HG03520 (cell line): ENCODE measurements around the gene LONP1.
"Not testable (repeated sequence)": the region's sequence is repeated elsewhere in the genome, so short reads cannot be mapped to it uniquely, and the experiment has no call there.

Experiments used
- ATAC-seq: cut with Tn5 transposase; IDR thresholded peaks from one replicate; pipeline ENCODE4 v1.9.1; 2021; ENCODE audit warnings: mild to moderate bottlenecking, moderate library complexity; ENCODE audit not compliant: unreplicated experiment

The LONP1 gene

GRCh38 chr19:5719961-5720790 lies at the start of gene LONP1, which contains the start of gene CATSPERD:
LONP1 (minus strand) TSS chr19:5720146; CDS start chr19:5720132, 14 bp downstream.
CATSPERD (plus strand) TSS chr19:5720637; CDS start chr19:5720738, 101 bp downstream.
- peak; percentile 84 for ATAC-seq

GRCh38 chr19:5767949-5768348 lies 48.0 kb upstream of the LONP1 start:
- ATAC-seq, result no peak

GRCh38 chr19:5765220-5765619 lies 45.3 kb upstream of the LONP1 start:
- ATAC-seq, result no peak

- no peak for ATAC-seq
These were observed 42.8 kb upstream of the LONP1 start for GRCh38 chr19:5762608-5763217.

GRCh38 chr19:5753743-5754142 lies 33.8 kb upstream of the LONP1 start:
- ATAC-seq, result no peak

- no peak for ATAC-seq
These were observed 31.8 kb upstream of the LONP1 start for GRCh38 chr19:5751709-5752108.

- no peak for ATAC-seq
These were observed 29.6 kb upstream of the LONP1 start for GRCh38 chr19:5749505-5749904.

GRCh38 chr19:5748920-5749319 lies 29.0 kb upstream of the LONP1 start:
- not testable (repeated sequence) for ATAC-seq

GRCh38 chr19:5744999-5745398 lies 25.1 kb upstream of the LONP1 start:
- not testable (repeated sequence) for ATAC-seq

GRCh38 chr19:5743630-5744029 lies 23.7 kb upstream of the LONP1 start:
- ATAC-seq, result no peak

- ATAC-seq, result no peak
These were observed 22.1 kb upstream of the LONP1 start for GRCh38 chr19:5742051-5742450.

GRCh38 chr19:5738423-5738822 lies 18.5 kb upstream of the LONP1 start:
- ATAC-seq, result no peak

- not testable (repeated sequence) for ATAC-seq
These were observed 13.2 kb upstream of the LONP1 start for GRCh38 chr19:5733172-5733571.

GRCh38 chr19:5727453-5728050 lies 7.6 kb upstream of the LONP1 start:
- ATAC-seq, result no peak

- no peak for ATAC-seq
These were observed 529 bp downstream of the LONP1 start for GRCh38 chr19:5719274-5719960.

GRCh38 chr19:5718579-5719273 lies 1.2 kb downstream of the LONP1 start:
- no peak for ATAC-seq

GRCh38 chr19:5718037-5718578 lies 1.8 kb downstream of the LONP1 start:
- ATAC-seq, result no peak

GRCh38 chr19:5717215-5717935 lies 2.6 kb downstream of the LONP1 start:
- ATAC-seq, result no peak

- ATAC-seq, result no peak
These were observed 5.1 kb downstream of the LONP1 start for GRCh38 chr19:5714816-5715215.

- ATAC-seq, result no peak
These were observed 6.7 kb downstream of the LONP1 start for GRCh38 chr19:5713228-5713627.
